GM19193 (cell line): ENCODE measurements around the gene PARP8.

ENCODE experiments used
- POLR2A ChIP-seq: IDR thresholded peaks from 4 replicates; pipeline ENCODE4 v1.6.1; 2011; ENCODE audit not compliant: insufficient read depth, insufficient read length; ENCODE audit errors: extremely low read depth

PARP8 gene

DNA sequence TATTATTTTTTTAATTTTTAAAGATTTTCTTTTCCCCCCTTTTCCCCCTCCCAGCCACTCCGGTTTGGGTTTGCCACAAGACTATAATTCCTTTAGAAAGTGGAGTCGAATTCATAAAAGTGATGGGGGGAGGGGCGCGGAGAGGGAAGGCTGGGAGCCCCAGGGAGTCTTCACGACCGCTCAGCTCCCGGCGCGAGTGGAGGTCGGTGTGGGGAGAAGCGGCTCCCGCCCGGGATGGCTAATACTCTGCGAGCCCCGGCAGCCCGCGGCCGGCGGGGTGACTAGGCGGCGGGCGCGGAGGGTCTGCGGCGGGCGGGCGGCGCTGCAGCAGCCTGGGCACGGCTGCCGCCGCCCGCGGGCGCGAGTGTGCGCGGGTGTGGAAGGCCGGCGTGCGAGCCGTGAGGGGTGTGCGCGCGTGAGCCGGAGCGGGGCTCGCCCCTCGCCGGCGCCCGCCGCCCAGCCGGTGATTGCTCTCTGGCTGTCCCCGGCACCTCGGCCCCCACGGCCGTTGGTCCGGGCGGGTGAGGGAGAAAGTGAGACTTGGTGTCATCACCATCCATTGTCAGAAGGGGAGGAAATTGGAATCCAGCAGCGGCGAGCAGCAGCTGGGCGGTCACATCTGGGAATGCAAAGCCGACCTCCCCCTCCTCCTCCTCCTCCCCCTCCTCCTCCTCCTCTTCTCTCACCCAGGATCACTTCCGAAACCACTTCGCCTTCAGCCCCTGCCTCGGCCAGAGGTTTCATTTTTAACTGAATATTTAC lies at the start of gene PARP8:
Gene PARP8 (plus strand): TSS at position 377 of the 762 bp plus-strand sequence. CDS start 459 bp downstream, outside the sequence.
- peak; percentile 38 for TF ChIP-seq POLR2A

DNA sequence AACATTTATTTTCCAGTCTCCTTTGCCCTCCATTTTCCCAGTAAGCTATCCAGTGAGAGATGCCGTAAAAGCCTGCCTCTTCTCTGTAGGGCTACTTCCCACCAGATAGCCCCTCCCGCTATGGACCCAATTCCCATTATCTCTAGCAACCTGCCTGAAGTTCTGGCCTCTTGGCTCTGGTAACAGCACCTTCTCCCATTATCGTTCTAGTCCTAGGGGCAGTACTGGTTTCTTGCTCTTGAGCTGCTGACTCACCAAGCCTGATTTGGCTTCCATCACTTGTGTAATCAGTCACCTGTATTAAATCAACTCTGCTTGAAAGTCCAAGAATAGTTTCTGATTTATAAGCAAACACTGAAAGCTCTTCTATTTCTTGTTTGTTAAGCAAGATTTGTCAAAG lies 42.8 kb upstream of the PARP8 start:
- no peak for TF ChIP-seq POLR2A

GRCh38 chr5:50646591-50646990 lies 19.8 kb upstream of the PARP8 start:
- TF ChIP-seq POLR2A = no peak

DNA sequence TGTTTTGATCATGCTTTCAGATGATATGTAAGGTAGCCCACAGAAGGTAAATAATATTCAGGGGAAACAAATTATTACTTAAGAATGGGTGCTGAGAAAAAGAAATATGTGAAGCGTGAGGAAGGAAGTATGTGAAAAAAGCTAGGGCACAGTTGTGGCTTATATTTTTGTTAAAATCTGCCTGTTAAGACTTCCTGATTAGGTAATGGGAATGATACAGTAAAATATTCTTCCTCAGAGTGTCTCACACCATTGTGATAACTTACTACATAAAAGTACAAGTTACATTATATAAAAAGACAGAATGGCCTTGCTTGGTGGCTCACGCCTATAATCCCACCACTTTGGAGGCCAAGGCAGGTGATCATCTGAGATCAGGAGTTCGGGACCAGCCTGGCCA lies 18.7 kb upstream of the PARP8 start:
- no peak for TF ChIP-seq POLR2A

DNA sequence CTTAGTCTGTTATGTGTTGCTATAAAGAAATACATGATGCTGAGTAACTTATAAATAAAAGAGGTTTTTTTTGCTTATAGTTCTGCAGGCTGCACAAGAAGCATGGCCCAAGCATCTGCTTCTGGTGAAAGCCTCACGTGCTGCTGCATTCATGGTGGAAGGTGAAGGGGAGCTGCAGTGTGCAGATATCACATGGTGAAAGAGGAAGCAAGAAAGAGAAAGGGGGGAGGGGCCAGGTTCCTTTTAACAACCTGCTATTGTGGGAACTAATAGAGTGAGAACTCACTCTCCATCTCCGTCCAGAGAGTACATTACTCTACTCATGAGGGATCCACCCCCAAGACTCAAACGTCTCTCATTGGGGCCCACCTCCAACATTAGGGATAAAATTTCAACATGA lies 12.5 kb upstream of the PARP8 start:
- TF ChIP-seq POLR2A = no peak

GRCh38 chr5:50655067-50655809 lies 11.2 kb upstream of the PARP8 start:
- no peak for TF ChIP-seq POLR2A

DNA sequence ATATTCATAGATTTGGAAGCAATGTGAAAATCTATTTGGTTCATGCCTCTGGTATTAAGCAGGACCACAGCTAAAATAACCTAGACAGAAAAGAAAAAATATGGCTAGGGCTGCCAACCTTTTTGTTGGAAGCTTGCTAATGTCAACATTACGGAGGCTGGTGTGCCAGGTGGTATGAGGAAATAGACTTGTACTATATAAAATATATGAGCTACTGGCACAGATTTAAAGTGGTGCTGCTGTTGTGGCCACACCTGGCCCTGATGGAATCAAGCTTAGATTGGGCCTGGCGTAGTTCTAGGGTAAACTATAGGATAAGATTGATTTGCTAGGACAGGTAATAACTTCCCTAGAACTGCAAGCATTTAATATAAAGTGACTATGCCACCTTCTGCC lies 10.6 kb upstream of the PARP8 start:
- no peak for TF ChIP-seq POLR2A

- no peak for TF ChIP-seq POLR2A
Measured at GRCh38 chr5:50657044-50657443, 9.4 kb upstream of the PARP8 start.

- no peak for TF ChIP-seq POLR2A
Measured at GRCh38 chr5:50658246-50658645, 8.2 kb upstream of the PARP8 start.

GRCh38 chr5:50663636-50664035 lies 2.8 kb upstream of the PARP8 start:
- TF ChIP-seq POLR2A = no peak

DNA sequence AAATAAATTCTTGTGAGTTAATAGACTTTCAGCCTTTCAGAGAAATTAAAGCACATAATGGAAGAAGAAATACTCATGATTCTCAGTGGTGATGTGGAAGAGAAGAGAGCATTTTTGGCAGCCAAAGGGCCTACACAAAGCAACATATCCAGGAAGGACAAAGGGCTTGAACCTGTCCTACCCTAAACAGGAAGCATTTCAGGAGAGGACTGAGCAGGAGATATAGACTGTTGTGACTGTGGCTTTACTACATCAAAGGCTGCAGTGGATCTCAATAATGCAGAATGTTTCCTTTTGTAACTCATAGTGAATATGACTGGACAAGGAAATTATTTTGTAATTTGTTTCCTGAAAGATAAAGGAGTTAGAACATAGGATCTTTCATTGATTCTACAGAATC lies 1.3 kb upstream of the PARP8 start:
- TF ChIP-seq POLR2A = no peak

GRCh38 chr5:50667023-50667652 lies 701 bp downstream of the PARP8 start:
- no peak for TF ChIP-seq POLR2A

DNA sequence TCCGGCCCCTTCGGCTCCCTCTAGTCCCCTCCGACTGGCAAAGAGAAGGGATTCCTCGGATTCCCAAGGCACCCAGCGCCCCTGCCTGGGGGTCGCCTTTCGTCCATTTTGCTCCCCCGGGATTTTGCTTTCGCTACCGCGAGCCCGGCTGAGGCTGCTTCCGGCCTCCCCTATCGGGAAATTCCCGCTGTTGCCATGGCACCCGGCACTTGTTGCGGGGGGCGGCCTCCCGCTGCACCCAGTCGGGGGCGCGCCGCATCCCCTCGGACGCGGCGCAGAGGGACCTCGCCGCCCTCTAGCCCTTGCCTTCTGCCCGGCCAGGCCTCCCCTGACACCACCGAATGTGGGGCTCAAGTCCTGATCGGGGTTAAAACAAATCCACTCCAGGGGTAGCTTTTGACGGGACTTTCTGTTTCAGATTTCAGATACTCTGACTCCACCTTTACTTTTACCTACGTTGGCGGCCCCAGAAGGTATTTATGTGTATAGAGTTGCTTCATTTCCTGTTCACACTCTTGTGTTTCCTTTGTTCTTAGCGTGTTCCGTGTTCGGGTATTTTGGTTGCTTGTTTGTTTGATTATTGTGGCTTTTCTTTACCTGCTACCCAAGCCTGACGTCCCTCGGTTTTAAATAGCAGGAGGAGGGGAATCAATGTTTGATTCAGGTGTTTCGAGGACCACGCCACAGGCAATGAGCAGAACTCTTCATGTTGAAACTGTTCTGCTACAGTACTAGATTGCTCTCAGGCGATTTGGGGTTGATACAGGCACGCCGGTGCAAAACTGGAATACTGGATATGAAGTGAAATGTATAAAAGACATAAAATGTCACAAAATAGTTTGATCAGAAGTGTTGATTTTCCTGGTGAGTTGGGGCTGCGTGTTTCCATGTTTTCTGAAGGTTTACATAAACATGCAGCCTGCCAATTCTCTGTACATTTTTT lies 1.5 kb downstream of the PARP8 start:
- TF ChIP-seq POLR2A = peak; percentile 63

DNA sequence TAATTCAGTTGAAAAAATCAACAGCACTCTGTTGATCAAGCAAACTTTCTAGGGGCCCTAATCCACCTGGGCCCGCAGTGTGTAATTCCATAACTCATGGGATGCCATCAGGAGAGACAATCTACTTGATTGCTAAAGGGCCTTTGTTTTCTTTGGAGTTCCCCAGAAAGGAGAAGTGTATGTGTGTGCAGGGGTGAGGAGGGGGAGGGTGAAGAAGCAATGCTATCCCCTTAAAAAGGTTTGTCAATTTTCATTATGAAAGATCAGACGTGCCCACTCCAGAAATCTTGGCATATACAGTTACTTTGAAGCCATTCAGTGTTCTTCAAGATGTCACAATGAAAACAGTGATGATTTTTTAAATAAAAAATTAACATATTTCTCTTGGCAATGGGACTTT lies 6.2 kb downstream of the PARP8 start:
- no peak for TF ChIP-seq POLR2A

DNA sequence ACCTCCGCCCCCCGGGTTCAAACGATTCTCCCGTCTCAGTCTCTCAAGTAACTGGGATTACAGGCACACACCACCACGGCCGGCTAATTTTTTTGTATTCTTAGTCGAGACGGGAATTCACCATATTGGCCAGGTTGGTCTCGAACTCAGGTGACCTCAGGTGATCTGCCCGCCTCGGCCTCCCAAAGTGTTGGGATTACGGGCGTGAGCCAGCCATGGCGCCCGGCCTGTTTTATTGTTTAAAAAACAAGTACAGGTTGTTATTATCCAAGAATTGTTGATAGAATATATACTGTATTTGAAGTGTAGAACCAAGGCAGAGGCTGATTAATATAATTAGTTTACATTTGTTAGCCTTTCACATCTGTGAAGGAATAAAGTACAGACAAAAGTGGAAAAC lies 8.9 kb downstream of the PARP8 start:
- no peak for TF ChIP-seq POLR2A
